Heart left ventricle (tissue), 16 donors: Measurements from ENCODE around the gene OBI1. TPM values are rescaled to one million over a fixed set of nuclear protein-coding genes. Genes with fewer than 3 reads are reported as not detected.

Experiments
- ATAC-seq, 4 donors: fragments of 200-7000 bp; cut with Tn5 transposase; one replicate each; pipeline ENCODE4 v1.9.1; 2020 to 2022; ENCODE audit warnings: moderate library complexity in 4 of 4, mild to moderate bottlenecking in 3 of 4, moderate number of reproducible peaks in 1 of 4
- DNase-seq, 5 donors: peaks; one replicate each; pipeline ENCODE4 v3.0.0-alpha.2; 2020
- H3K27ac ChIP-seq, 12 donors: fragments of 200-600 bp; sonication (generic) in 4 of 12; one replicate each; pipeline versions ENCODE4 v1.5.0 to v1.8.0; 2016 to 2022; ENCODE audit warnings: mild to moderate bottlenecking in 2 of 12
- H3K27me3 ChIP-seq, 9 donors: fragments of 200-600 bp; sonication (generic) in 2 of 9; one replicate each; pipeline versions ENCODE4 v1.5.1 to v1.8.0; 2016 to 2022; ENCODE audit warnings: mild to moderate bottlenecking in 3 of 9
- H3K36me3 ChIP-seq, 9 donors: fragments of 200-600 bp; sonication (generic) in 2 of 9; one replicate each; pipeline versions ENCODE4 v1.5.0 to v1.8.0; 2018 to 2022; ENCODE audit warnings: mild to moderate bottlenecking in 2 of 9
- H3K4me1 ChIP-seq, 12 donors: fragments of 200-600 bp; sonication (generic) in 4 of 12; one replicate each; pipeline versions ENCODE4 v1.5.0 to v1.8.0; 2016 to 2022; ENCODE audit warnings: mild to moderate bottlenecking in 3 of 12
- H3K4me3 ChIP-seq, 12 donors: fragments of 200-600 bp; sonication (generic) in 4 of 12; one replicate each; pipeline versions ENCODE4 v1.5.0 to v1.8.0; 2017 to 2022; ENCODE audit warnings: mild to moderate bottlenecking in 9 of 12, moderate library complexity in 4 of 12
- H3K9me3 ChIP-seq, 12 donors: fragments of 200-600 bp; sonication (generic) in 4 of 12; one replicate each; pipeline versions ENCODE4 v1.5.0 to v1.8.0; 2016 to 2022; ENCODE audit warnings: mild to moderate bottlenecking in 1 of 12
- POLR2A ChIP-seq, 2 donors: fragments of 450-650 bp; IDR thresholded peaks; one replicate each; pipeline ENCODE4 v1.6.1; 2017; ENCODE audit warnings: antibody characterized with exemption in 2 of 2, mild to moderate bottlenecking in 2 of 2, moderate library complexity in 2 of 2
- WGBS, 4 donors: extraction: QIAGEN DNeasy Blood & Tissue Kit in 2 of 4; methylation state at CpG; one replicate each; pipeline versions ENCODE4 v1.1.5 to v1.1.7; 2013 to 2018; 5-methylcytosine and 5-hydroxymethylcytosine counted together
- intact Hi-C, 10 donors: fragments of 100-400 bp; cut with DNase I; formaldehyde crosslinking; loops; one replicate each; pipeline versions ENCODE4 v1.11.1 to v1.14.2; 2022
- polyA plus RNA-seq, 2 donors: library from polyadenylated mRNA; stranded (reverse); fragments of 200-250 nt; gene quantifications; one replicate each; pipeline ENCODE4 v1.2.3, GENCODE V29; 2013
- total RNA-seq, 9 donors: library from RNA; depleted of rRNA in 2 of 9; stranded (reverse); fragments of >200 nt in 2 of 9; fragmentation: NEBNext Ultra II Directional in 3 of 9; extraction: Animal tissue kit (Norgen Biotek cat#: 25700) in 3 of 9; gene quantifications; one replicate each; pipeline versions ENCODE4 v1.1.0 to v1.2.4, GENCODE V29; 2016 to 2023
- TF ChIP-seq, protein P1 (sequence below), 12 donors: fragments of 200-600 bp; sonication (generic) in 4 of 12; IDR thresholded peaks; one replicate each; pipeline versions ENCODE4 v1.5.0 to v1.8.0; 2018 to 2022; ENCODE audit warnings: antibody characterized with exemption in 12 of 12, mild to moderate bottlenecking in 5 of 12
- donor health status: ischemic (EF 13 %, LVEDD 7.1; RV severe dilation, severe dysfunction).
- donor health status: healthy with polysubstance abuse.
- donor health status: DM: no; HTN: yes; CAD: no.
- donor health status: DM: no; HTN: no; CAD: no.
- donor health status: ischemic (EF 25% LVEDD 6.9; RV normal size, moderate dysfunction).
- donor health status: ischemic (EF 25% LVEDD 5.7; RV mildly dilated, moderate dysfunction).
- donor health status: healthy.
- donor health status: DM: yes; HTN: yes; CAD: no.
- donor health status: ischemic (EF 35%, LVEDD 5.7; RV mildly dilated, moderate dysfunction).
- donor health status: nonischemic (EF 11% LVEDD 7.7; RV severe dilation, severe dysfunction).
- donor health status: DM: yes; HTN: yes; CAD: no.
- donor health status: PGD.
- donor health status: ischemic (EF 29% LVEDD 5.4; RV normal size, mild dysfunction).
- donor health status: nonischemic (EF 23%, LVEDD 6.1; RV moderate dilation, normal function).

The OBI1 gene
- total and polyA plus RNA-seq, 11 donors = 2.4 to 12.3 (median 9.7) TPM

DNA sequence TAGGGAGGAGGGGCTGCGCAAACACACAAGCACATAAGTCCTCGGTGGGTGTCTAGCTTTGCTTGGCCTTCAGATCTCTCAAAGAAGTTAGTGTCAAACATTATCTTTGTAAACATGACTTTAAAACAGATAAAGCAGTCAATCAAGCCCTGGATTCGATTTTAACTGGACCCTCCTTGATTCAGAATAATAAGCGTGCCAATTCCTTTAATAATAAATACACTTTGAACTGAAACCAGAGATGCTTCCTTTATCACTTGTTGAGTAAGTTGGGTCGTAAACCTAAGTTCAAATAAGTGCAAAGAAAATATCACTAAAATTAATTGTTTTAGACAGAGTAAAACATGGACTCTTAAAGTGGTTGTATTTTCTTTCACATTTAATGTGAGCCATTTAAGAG, 86.5 kb downstream of the OBI1 start:
- no peak overlapping the region for H3K27ac ChIP-seq
- DNase-seq (no peak), ATAC-seq (no peak)
- H3K4me3 ChIP-seq = no peak overlapping the region
- H3K9me3 ChIP-seq = peaks cover 0 to 3% (median 0%) of the 10 kb centered on the region in 12 donors
- TF ChIP-seq, protein P1, sequence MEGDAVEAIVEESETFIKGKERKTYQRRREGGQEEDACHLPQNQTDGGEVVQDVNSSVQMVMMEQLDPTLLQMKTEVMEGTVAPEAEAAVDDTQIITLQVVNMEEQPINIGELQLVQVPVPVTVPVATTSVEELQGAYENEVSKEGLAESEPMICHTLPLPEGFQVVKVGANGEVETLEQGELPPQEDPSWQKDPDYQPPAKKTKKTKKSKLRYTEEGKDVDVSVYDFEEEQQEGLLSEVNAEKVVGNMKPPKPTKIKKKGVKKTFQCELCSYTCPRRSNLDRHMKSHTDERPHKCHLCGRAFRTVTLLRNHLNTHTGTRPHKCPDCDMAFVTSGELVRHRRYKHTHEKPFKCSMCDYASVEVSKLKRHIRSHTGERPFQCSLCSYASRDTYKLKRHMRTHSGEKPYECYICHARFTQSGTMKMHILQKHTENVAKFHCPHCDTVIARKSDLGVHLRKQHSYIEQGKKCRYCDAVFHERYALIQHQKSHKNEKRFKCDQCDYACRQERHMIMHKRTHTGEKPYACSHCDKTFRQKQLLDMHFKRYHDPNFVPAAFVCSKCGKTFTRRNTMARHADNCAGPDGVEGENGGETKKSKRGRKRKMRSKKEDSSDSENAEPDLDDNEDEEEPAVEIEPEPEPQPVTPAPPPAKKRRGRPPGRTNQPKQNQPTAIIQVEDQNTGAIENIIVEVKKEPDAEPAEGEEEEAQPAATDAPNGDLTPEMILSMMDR (IDR thresholded peaks at IDR 0.05) = no peak
- TF ChIP-seq POLR2A (IDR thresholded peaks at IDR 0.05) = no peak
- H3K27me3 ChIP-seq = peaks cover 0 to 23% (median 3%) of the 10 kb centered on the region in 9 donors
- 74 to 82% (median 79%) methylated on average over 5 of the region's 5 CpGs for WGBS, 4 donors
- no peaks in the 10 kb centered on the region for H3K4me1 ChIP-seq
- H3K36me3 ChIP-seq = no peaks in the 10 kb centered on the region
- intact Hi-C loops = no loop called here

- TF ChIP-seq POLR2A (IDR thresholded peaks at IDR 0.05) = no peak
- TF ChIP-seq, protein P1 (IDR thresholded peaks at IDR 0.05) = no peak
- ATAC-seq = no peak
- Histone ChIP-seq H3K27me3 (peaks cover 0 to 18% (median 3%) of the 10 kb centered on the region in 9 donors), H3K27ac (no peak overlapping the region), H3K9me3 (no peaks in the 10 kb centered on the region), H3K4me1 (no peaks in the 10 kb centered on the region), H3K4me3 (no peak overlapping the region), H3K36me3 (no peaks in the 10 kb centered on the region)
- intact Hi-C loops = no loop called here
- DNase-seq = no peak
- WGBS, 4 donors = 92 to 98% (median 94%) methylated on average over 1 of the region's 1 CpG
Measured at GRCh38 chr13:78569029-78569428, 89.9 kb downstream of the OBI1 start.

- Histone ChIP-seq H3K36me3 (no peaks in the 10 kb centered on the region), H3K4me1 (no peaks in the 10 kb centered on the region), H3K27me3 (peaks cover 0 to 28% (median 3%) of the 10 kb centered on the region in 9 donors), H3K27ac (no peak overlapping the region), H3K9me3 (no peaks in the 10 kb centered on the region), H3K4me3 (no peak overlapping the region)
- TF ChIP-seq POLR2A (IDR thresholded peaks at IDR 0.05) = no peak
- TF ChIP-seq, protein P1 (IDR thresholded peaks at IDR 0.05) = no peak
- intact Hi-C loops = no loop called here
- WGBS, 4 donors = 85 to 92% (median 89%) methylated on average over 5 of the region's 5 CpGs
- DNase-seq = no peak
- no peak for ATAC-seq
Measured at GRCh38 chr13:78566631-78567030, 92.3 kb downstream of the OBI1 start.

Other genes with a start within 250 kb of the OBI1 start
- gene POU4F1, start 55.6 kb downstream of the OBI1 start, total RNA-seq = under 1 TPM in 1 of 9 donors, not detected in 8; 0.04 TPM
- gene POU4F1, start 55.6 kb downstream of the OBI1 start, polyA plus RNA-seq = not detected